ENCODE results near the gene CROCC2. TPM values are rescaled to one million over a fixed set of nuclear protein-coding genes. Genes with fewer than 3 reads are reported as not detected.

Gene CROCC2
- total and polyA plus RNA-seq, 2 of the 13 experiments (the other 11 are each of a cell fraction or from before 2014, with no cell fraction given), result not detected

DNA sequence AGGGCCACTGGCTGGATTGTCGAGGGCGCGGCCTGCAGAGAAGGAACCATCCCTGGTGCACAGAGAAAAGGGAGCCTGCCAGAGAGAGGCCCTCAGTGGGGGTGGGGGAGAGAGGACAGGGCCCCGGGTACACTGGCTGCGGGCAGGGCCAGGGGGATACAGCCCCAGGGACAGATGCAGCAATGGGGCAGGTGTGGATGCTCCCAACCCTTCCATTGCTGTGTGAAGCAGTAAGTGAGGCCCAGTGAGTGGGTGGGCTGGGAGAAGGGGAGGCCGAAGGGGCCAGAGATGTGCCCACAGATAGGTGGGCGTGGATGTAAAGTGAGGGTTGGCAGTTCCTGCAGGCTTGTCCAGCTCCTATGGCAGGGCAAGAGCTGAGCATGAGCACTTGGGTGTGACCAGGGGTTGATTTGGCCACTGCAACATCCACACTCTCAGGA, 30.1 kb upstream of the CROCC2 start (continued):
- TF ChIP-seq PHF20 (CRISPR knock-in tag; IDR thresholded peaks at IDR 0.05), result no peak
- TF ChIP-seq FOXA3 (CRISPR knock-in tag; IDR thresholded peaks at IDR 0.05), result no peak
- TF ChIP-seq, protein P1, sequence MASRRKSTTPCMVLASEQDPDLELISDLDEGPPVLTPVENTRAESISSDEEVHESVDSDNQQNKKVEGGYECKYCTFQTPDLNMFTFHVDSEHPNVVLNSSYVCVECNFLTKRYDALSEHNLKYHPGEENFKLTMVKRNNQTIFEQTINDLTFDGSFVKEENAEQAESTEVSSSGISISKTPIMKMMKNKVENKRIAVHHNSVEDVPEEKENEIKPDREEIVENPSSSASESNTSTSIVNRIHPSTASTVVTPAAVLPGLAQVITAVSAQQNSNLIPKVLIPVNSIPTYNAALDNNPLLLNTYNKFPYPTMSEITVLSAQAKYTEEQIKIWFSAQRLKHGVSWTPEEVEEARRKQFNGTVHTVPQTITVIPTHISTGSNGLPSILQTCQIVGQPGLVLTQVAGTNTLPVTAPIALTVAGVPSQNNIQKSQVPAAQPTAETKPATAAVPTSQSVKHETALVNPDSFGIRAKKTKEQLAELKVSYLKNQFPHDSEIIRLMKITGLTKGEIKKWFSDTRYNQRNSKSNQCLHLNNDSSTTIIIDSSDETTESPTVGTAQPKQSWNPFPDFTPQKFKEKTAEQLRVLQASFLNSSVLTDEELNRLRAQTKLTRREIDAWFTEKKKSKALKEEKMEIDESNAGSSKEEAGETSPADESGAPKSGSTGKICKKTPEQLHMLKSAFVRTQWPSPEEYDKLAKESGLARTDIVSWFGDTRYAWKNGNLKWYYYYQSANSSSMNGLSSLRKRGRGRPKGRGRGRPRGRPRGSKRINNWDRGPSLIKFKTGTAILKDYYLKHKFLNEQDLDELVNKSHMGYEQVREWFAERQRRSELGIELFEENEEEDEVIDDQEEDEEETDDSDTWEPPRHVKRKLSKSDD (CRISPR knock-in tag; IDR thresholded peaks at IDR 0.05; ENCODE audit: low read depth), result no peak
- peak; percentile 79; the same call in 1 of the 2 replicates for TF ChIP-seq ZNF468 (CRISPR knock-in tag; IDR thresholded peaks at IDR 0.05)
- no peak for TF ChIP-seq IRF2 (CRISPR knock-in tag; IDR thresholded peaks at IDR 0.05)
- no peak for TF ChIP-seq ZFP36 (IDR thresholded peaks at IDR 0.05; ENCODE audit: borderline replicate concordance, low read depth, low read length, partially characterized antibody)
- TF ChIP-seq HNRNPLL (IDR thresholded peaks at IDR 0.05; ENCODE audit: low read depth, low read length, poor library complexity, severe bottlenecking), result no peak
- TF ChIP-seq, protein P2, sequence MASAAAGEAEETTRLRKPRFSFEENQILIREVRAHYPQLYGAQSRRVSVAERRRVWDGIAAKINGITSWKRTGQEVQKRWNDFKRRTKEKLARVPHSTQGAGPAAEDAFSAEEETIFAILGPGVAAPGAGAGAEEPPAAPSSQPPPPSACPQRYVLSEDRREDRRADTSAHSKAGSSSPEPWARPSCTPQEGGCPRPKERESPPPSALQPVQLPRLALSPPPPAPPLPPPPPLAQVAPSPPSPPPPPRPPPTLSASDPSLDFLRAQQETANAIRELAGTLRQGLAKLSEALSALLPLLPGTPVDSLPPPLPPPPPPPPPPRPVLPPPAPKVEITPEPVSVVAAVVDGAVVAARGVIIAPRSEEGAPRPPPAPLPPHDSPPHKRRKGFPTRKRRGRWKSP (CRISPR knock-in tag; IDR thresholded peaks at IDR 0.05), result 0 out of 2 replicates have a peak, but pooled peaks have one; percentile 3
- TF ChIP-seq, protein P3, sequence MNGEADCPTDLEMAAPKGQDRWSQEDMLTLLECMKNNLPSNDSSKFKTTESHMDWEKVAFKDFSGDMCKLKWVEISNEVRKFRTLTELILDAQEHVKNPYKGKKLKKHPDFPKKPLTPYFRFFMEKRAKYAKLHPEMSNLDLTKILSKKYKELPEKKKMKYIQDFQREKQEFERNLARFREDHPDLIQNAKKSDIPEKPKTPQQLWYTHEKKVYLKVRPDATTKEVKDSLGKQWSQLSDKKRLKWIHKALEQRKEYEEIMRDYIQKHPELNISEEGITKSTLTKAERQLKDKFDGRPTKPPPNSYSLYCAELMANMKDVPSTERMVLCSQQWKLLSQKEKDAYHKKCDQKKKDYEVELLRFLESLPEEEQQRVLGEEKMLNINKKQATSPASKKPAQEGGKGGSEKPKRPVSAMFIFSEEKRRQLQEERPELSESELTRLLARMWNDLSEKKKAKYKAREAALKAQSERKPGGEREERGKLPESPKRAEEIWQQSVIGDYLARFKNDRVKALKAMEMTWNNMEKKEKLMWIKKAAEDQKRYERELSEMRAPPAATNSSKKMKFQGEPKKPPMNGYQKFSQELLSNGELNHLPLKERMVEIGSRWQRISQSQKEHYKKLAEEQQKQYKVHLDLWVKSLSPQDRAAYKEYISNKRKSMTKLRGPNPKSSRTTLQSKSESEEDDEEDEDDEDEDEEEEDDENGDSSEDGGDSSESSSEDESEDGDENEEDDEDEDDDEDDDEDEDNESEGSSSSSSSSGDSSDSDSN (CRISPR knock-in tag; IDR thresholded peaks at IDR 0.05), result no peak
- TF ChIP-seq POLR2AphosphoS5 (IDR thresholded peaks at IDR 0.05; ENCODE audit: low read depth, low read length), result no peak
- TF ChIP-seq ZNF205 (CRISPR knock-in tag; IDR thresholded peaks at IDR 0.05), result no peak
- no peak for TF ChIP-seq MTA1 (CRISPR knock-in tag; IDR thresholded peaks at IDR 0.05; ENCODE audit: borderline replicate concordance)
- TF ChIP-seq ZNF446 (CRISPR knock-in tag; IDR thresholded peaks at IDR 0.05), result 0 out of 2 replicates have a peak, but pooled peaks have one; percentile 6
- TF ChIP-seq, protein P4, sequence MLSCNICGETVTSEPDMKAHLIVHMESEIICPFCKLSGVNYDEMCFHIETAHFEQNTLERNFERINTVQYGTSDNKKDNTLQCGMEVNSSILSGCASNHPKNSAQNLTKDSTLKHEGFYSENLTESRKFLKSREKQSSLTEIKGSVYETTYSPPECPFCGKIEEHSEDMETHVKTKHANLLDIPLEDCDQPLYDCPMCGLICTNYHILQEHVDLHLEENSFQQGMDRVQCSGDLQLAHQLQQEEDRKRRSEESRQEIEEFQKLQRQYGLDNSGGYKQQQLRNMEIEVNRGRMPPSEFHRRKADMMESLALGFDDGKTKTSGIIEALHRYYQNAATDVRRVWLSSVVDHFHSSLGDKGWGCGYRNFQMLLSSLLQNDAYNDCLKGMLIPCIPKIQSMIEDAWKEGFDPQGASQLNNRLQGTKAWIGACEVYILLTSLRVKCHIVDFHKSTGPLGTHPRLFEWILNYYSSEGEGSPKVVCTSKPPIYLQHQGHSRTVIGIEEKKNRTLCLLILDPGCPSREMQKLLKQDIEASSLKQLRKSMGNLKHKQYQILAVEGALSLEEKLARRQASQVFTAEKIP (CRISPR knock-in tag; IDR thresholded peaks at IDR 0.05; ENCODE audit: borderline replicate concordance), result no peak
- TF ChIP-seq ZNF547 (CRISPR knock-in tag; IDR thresholded peaks at IDR 0.05), result peak; percentile 30; the same call in 1 of the 2 replicates
- TF ChIP-seq CENPT (CRISPR knock-in tag; IDR thresholded peaks at IDR 0.05; ENCODE audit: low read depth), result peak; percentile 77
- TF ChIP-seq SMARCE1 (IDR thresholded peaks at IDR 0.05; ENCODE audit: borderline replicate concordance), result no peak
- TF ChIP-seq, protein P5, sequence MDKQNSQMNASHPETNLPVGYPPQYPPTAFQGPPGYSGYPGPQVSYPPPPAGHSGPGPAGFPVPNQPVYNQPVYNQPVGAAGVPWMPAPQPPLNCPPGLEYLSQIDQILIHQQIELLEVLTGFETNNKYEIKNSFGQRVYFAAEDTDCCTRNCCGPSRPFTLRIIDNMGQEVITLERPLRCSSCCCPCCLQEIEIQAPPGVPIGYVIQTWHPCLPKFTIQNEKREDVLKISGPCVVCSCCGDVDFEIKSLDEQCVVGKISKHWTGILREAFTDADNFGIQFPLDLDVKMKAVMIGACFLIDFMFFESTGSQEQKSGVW (CRISPR knock-in tag; IDR thresholded peaks at IDR 0.05; ENCODE audit: borderline replicate concordance), result no peak
- TF ChIP-seq SIN3A (IDR thresholded peaks at IDR 0.05; ENCODE audit: borderline replicate concordance, low read depth, low read length), result no peak

All from HepG2 (cell line).